ENCODE data around the gene ASCC1.

GRCh38 chr10:72124989-72125388, 91.1 kb downstream of the ASCC1 start:
- TF ChIP-seq EZH2 (IDR thresholded peaks at IDR 0.05) (no peak), CTCF (IDR thresholded peaks at IDR 0.05) (no peak), EZH2phosphoT487 (IDR thresholded peaks at IDR 0.05) (no peak)

All from neural progenitor cell (in vitro differentiated cells).